T-helper 1 cell (primary cell): Measurements from ENCODE around the gene SPCS3.

Source experiments
- DNase-seq, 5 donors: peaks; one replicate each; pipeline ENCODE4 v3.0.0-alpha.2; 2012 to 2020

The SPCS3 gene

DNA sequence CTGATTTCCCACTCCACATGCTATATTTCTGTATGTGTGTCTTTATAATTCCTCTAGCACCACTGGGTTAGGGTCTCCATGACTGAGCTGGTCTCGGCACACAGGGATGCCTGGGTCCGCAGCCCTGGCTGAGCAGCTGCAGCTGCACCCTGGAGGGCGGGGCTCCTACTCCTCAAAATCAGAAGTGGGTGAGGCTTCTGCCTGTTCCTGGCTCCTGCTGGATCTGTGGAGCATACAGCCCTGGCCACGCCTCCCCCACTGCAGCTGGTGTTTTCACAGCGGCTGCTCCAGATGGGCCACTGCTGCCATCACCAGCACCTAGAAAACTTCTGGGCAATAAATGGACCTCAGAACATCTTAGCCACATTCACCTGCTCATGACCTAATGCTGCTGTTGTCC is 30.9 kb downstream of the SPCS3 start:
- DNase-seq: no peak

DNA sequence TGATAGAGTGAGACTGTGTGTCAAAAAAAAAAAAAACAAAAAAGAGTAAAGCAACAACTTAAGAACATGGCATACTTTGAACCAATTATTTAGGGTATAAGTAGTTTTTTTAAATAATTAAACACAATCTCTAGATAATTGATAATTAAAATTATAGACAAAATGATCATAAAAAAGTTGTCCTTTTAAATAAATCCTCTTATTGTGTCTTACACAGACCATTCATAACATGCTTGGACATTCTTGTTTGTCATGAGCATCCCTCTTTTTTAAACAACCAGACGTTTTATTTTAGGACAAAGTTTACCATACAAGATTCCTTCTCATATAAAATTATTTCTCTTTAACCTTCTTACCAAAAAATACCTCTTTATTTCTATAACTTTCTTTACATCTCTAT is 35.1 kb downstream of the SPCS3 start:
- no peak for DNase-seq

DNA sequence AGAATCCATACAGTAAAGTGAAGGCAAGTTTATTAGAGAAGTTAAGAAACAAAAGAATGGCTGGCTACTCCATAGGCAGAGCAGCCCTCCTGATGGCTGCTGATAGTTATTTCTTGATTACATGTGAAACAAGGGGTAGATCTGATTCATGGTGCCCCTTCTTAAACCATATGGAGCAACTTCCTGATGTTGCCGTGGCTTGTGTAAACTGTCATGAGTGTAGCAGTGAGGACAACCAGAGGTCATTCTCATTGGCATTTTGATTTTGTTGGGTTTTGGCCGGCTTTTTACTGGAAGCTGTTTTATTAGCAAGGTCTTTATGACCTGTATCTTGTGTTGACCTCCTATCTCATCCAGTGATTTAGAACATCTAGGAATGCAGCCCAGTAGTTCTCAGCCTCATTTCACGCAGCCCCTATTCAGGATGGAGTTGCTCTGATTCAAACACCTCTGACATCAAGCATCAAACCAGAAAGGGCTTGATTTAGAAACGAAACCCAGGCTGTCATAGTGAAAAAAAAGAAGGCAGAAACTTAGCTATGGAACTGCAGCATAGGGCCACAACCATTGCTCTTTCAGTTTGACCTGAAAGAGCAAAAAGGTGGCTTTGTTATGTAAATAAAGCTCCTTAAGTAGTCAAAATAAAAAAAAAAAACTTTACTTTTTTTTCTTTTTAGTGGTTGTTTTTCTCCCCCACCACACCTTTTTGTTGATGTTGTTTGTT is 37.8 kb downstream of the SPCS3 start:
- DNase-seq: no peak

DNA sequence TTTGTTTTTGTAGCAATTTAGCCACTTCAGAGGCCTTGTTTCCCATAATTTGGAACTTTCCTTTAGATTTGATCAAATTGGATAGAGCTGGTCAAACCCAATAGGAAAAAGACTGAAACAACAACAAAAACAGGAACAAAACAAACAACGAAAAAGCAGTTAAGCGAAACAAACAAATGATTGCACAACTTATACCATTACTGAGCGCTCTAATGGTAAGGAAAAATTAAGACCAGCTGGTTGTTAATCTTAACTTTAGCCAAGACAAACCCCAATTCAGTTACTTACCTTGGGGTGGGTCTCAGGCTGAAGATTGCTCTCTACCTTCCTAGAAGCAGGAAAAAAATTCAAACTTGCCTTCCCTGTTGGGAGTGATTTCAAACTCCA is 38.3 kb downstream of the SPCS3 start:
- no peak for DNase-seq

DNA sequence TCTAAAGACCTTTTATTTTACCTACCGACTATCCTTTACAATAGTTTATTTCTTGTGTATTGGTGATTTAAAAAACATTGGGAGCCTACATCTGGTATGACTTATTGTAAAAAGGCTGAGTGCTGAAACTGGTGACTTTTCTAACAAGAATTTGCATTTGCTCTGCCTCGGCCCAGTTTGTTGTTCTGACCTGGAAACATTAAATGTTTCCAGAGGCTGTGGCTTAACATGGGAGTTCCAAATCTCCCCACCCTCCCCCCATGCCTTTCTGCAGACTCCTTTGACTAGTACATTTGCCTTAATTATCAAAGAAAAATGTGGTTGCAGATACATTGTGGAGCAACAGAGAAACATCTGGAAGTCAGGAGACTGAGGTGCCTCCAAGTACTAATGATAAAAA is 39.8 kb downstream of the SPCS3 start:
- no peak for DNase-seq

DNA sequence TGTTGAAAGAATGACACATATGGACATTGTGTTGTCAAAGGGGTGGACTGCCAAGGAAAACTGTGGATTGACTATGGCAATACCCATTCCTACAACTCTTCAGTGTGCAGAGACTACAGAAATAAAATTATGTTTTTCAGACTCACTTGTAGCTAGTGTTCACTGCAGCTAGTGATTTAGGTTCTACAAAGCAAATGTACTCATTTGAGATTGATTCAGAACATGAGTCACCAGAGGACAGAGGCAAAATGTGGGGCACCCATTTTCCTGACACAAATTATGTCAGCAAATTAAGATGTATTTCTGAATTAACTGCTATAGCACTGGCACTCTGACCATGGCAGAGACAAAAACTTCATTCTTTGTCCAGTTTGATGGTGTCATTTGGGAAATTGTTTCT is 40.7 kb downstream of the SPCS3 start:
- DNase-seq: no peak

DNA sequence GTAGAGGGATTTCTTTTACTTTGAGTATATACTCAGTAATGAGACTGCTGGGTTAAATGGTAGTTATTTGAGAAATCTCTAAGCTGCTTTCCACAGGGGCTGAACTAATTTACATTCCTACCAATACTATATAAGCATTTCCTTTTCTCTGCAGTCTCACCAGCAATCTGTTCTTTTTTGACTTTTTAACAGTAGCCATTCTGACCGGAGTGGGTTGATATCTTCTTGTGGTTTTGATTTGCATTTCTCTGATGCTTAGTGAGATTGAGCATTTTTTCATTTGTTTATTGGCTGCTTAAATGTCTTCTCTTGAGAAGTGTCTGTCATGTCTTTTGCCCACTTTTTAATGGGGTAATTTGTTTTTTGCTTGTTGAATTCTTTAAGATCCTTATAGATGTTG is 43.3 kb downstream of the SPCS3 start:
- DNase-seq: no peak

DNA sequence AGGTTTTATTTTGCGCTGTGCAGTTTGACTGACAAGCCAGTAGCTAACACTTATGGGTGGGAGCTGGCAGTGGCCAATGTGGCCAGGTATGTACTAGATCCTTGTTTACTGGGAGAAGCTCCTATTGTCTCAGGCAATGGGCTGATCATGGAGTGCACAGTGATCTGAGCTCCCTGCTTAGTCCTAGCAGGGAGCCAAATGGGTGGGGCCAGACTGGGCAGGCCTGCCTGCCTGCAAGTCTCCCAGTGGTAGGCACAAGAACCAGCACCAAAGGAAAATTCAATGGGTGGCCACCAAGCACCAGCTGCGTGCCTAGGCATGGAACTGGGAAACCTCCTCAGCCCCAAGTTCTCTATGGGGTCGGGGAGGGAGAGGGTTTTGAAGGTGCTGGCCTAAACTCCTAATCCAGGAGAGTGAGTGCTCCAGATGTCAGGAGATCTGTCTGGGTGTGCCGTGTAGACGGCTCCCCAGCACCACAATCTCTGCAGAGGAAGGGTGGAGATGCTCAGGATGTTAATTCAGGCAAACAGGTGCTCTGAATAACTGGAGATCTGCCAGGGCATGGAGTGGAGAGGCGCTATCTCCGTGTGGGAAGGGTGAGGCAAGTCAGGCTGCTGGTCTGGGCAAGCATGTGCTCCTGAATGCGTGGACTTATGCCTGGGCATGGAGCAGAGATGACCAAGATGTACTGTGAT is 48.2 kb downstream of the SPCS3 start:
- DNase-seq: no peak

DNA sequence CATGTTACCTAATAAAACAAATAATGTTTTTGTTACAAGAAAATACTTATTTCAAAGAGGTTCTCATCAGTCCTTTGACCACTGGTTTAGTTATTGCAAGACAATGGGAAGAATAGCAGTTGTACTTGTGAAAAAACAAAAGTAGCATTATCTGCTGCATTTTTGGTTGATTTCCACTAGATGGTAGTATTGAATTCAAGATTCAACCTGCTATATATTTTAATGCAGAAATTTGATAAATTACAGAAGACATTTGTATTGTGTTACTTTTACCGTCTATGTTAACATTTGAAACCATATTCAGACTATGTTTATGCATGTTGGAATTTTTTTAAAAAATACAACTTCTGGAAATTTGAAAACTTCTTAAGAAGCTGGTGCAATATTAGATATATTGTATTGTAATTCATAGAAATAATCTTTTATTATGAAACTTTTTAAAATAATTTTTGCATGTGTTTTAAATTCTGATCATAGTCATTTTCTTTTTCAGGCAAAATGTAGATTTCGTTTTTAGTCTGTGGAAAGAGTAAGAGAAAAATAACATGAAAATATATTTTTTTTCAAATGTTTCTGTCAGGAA is 56.4 kb downstream of the SPCS3 start:
- DNase-seq: no peak

DNA sequence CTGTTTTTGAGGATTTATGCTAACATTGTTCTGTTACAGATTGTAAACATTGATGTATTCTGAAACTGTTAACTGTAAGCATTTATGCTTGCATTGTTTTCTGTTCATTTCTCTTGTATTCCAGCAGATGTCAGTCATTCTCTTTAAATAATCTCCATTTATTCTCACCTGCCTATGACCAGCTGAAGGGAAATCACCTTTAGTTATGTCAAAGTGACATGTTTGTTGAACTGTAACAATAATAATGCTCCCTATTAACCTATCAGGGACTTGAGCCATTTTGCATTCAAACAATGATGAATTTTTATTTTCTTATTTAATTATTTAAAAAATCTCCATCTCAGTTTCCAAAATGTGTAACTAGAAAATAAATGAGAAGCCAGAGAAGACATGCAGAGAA is 58.0 kb downstream of the SPCS3 start:
- peak in 1 of 5 donors; percentile 0 for DNase-seq

DNA sequence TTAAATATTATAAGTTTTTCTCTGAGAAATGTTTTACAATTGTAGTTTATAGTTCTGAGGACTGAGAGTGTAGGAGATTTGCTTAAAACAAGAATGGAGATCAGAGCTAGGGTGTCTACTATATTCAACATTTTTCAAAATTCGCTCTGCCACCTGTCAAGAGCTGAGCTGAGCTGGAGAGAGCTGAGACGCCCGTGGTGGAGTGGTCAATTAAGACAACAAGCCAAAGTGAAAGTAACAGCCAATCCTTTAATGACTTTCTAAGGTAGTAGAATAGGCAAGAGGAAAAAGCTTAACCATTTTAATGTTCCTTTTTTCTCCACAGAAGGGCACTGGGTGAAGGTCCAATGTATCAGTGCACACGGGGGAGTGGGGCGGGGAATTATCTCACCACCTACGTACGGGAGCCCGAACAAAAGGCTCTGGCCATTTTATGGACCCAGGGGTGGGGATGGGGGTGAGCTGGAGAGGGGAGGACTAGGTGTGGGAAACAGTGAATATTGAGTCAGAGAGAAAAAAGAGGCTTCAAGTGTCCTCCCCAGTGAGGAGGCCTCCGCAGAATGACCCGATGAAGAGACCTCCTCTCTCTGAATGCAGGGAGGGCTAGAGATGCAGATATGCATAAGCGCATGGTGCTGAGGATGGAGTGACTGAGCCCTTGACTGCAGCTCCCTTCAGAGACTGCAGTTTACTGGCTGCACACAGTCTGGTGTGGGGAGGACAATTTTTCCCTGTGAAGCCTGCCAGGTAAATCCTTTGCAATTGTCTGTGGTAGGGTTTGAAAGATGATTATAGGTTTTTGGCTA is 60.8 kb downstream of the SPCS3 start:
- DNase-seq: no peak
